ENCODE data around the gene EIF5.

The EIF5 gene

GRCh38 chr14:103384450-103385151 lies 50.6 kb downstream of the EIF5 start:
- no peak for DNase-seq (ENCODE audit: low spot score)

DNA sequence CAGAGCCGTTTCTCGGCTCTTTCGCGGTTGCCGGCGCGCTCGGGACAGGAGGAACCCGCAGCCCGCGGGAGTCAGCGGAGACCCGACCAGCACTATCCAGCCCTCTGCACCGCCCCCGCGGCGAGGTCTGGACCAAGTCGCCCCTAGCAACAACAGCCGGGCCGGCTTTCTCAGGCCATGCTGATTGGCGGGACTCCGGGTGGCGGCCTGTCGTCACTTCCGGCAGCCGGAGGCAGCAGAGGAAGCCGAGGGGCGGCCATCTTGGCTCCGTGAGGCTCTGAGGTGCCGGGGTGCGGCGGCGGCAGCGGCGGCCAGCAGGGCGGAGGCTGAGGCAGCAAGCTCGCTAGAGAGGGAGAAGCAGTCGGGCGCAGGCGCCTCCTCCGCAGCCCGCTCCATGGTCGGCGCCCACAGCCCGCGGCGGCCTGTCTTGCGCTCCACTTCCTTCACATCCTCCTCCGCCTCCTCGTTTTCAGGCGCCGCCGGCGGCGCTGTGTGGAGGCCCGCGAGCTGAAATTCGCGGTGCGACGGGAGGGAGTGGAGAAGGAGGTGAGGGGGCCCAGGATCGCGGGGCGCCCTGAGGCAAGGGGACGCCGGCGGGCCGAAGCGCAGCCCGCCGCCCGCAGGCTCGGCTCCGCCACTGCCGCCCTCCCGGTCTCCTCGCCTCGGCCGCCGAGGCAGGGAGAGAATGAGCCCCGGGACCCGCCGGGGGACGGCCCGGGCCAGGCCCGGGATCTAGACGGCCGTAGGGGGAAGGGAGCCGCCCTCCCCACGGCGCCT lies 51.3 kb downstream of the EIF5 start, which contains the start of gene MARK3:
Gene MARK3 (plus strand): TSS at position 264 of the 777 bp plus-strand sequence. CDS start 615 bp downstream, outside the sequence.
- DNase-seq (ENCODE audit: low spot score): peak; percentile 98
- Histone ChIP-seq H3K27ac (peak within 1 kb of the TSS; percentile 97 to 98), H3K4me3 (peak within 1 kb of the TSS; percentile 93)
- TF ChIP-seq, protein P1, sequence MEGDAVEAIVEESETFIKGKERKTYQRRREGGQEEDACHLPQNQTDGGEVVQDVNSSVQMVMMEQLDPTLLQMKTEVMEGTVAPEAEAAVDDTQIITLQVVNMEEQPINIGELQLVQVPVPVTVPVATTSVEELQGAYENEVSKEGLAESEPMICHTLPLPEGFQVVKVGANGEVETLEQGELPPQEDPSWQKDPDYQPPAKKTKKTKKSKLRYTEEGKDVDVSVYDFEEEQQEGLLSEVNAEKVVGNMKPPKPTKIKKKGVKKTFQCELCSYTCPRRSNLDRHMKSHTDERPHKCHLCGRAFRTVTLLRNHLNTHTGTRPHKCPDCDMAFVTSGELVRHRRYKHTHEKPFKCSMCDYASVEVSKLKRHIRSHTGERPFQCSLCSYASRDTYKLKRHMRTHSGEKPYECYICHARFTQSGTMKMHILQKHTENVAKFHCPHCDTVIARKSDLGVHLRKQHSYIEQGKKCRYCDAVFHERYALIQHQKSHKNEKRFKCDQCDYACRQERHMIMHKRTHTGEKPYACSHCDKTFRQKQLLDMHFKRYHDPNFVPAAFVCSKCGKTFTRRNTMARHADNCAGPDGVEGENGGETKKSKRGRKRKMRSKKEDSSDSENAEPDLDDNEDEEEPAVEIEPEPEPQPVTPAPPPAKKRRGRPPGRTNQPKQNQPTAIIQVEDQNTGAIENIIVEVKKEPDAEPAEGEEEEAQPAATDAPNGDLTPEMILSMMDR (IDR thresholded peaks at IDR 0.05): no peak

More at GRCh38 chr14:103384450-103385151, 50.6 kb downstream of the EIF5 start:
- TF ChIP-seq, protein P1 (IDR thresholded peaks at IDR 0.05): no peak
- H3K4me3 ChIP-seq: peak overlapping the region; percentile 93
- H3K27ac ChIP-seq: peak overlapping the region; percentile 97 to 98

GRCh38 chr14:103385929-103386712 lies 52.1 kb downstream of the EIF5 start:
- TF ChIP-seq, protein P1 (IDR thresholded peaks at IDR 0.05): no peak
- DNase-seq (ENCODE audit: low spot score): no peak
- Histone ChIP-seq H3K27ac (peak overlapping the region; percentile 97 to 98), H3K4me3 (peak overlapping the region; percentile 93)

GRCh38 chr14:103386713-103387329 lies 52.8 kb downstream of the EIF5 start:
- DNase-seq (ENCODE audit: low spot score): no peak
- peak overlapping the region; percentile 97 to 98 for H3K27ac ChIP-seq
- peak overlapping the region; percentile 93 for H3K4me3 ChIP-seq
- TF ChIP-seq, protein P1 (IDR thresholded peaks at IDR 0.05): no peak

- no peak for DNase-seq (ENCODE audit: low spot score)
- Histone ChIP-seq H3K27ac (no peak overlapping the region), H3K4me3 (no peak overlapping the region)
- TF ChIP-seq, protein P1 (IDR thresholded peaks at IDR 0.05): no peak
Measured at GRCh38 chr14:103388664-103389063, 54.6 kb downstream of the EIF5 start.

DNA sequence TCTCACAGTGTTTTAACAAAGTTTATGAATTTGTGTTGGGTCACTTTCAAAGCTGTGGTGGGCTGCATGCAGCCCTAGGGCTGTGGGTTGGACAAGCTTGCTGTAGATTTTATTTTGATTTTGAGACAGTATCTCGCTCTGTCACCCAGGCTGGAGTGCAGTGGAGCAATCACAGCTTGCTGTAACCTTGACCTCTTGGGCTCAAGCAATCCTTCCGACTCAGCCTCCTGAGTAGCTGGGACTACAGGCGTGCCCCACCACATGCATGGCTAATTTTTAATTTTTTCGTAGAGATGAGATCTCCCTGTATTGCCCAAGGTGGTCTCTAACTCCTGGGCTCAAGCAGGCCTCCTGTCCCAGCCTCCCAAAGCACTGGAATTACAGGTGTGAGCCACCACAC lies 56.6 kb downstream of the EIF5 start:
- TF ChIP-seq, protein P1 (IDR thresholded peaks at IDR 0.05): no peak
- H3K27ac ChIP-seq: no peak overlapping the region
- DNase-seq (ENCODE audit: low spot score): no peak
- H3K4me3 ChIP-seq: no peak overlapping the region
